Subcutaneous adipose tissue (tissue), 4 donors: Measurements from ENCODE around the gene KNDC1. TPM values are rescaled to one million over a fixed set of nuclear protein-coding genes. Genes with fewer than 3 reads are reported as not detected.

Source experiments
- CTCF ChIP-seq: fragments of 450-650 bp; IDR thresholded peaks from one replicate; pipeline ENCODE4 v1.5.1; 2016; ENCODE audit warnings: low read depth, mild to moderate bottlenecking, control low read depth, antibody characterized with exemption, moderate library complexity
- total RNA-seq, 4 donors: library from RNA; depleted of rRNA; stranded (reverse); fragments of >200 nt; gene quantifications; one replicate each; pipeline ENCODE4 v1.1.0, GENCODE V29; 2016

Gene KNDC1
- total RNA-seq, 4 donors from 2014 or later, result not detected

DNA sequence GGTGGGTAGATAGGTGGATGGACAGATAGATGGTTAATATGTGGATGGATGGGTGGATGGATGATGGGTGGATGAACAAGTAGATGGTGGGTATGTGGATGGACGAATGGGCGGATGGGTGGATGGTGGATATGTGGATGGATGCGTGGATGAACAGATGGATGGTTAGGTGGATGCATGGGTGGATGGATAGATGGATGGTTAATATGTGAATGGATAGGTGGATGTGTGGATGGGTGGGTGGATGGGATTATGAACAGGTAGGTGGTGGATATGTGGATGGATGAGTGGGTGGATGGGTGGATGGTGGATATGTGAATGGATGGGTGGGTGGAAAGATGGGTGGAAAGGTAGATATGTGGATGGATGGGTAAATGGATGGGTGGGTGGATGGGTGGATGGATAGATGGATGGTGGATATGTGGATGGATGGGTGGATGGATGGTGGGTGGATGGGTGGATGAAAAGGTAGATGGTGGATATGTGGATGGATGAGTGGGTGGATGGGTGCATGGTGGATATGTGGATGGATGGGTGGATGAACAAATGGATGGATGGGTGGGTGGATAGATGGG lies 14.8 kb downstream of the KNDC1 start:
- no peak for TF ChIP-seq CTCF

- TF ChIP-seq CTCF, result no peak
Observed at GRCh38 chr10:133176546-133176945, 16.5 kb downstream of the KNDC1 start.

DNA sequence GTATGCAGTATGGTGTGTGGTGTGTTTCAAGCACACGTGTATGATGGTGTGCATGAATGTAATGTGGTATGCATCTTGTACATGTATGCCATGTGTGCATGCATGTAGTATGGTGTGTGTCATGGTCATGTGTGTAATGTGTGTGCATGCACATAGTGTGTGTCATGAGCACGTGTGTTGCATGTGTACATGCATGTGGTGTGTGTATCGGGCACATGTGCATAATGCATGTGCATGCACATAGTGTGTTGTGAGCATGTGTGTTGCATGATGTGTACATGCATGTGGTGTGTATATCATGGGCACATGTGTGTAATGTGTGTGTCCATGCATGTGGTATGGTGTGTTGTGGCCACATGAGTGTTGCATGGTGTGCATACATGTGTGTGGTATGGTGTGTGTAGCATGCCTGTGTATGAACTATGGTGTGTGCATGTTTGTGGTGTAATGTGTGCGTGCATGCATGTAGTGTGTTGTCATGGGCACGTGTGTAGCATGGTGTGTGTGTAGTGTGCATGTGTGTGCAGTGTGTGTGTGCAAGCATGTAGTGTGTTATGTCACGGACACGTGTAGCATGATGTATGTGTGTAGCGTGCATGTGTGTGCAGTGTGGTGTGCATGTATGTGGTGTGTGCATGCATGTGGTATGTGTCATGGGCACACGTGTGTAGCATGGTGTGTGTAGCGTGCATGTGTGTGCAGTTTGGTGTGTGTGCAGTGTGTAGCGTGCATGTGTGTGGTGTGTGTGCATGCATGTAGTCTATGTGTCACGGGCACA lies 17.6 kb downstream of the KNDC1 start:
- no peak for TF ChIP-seq CTCF

DNA sequence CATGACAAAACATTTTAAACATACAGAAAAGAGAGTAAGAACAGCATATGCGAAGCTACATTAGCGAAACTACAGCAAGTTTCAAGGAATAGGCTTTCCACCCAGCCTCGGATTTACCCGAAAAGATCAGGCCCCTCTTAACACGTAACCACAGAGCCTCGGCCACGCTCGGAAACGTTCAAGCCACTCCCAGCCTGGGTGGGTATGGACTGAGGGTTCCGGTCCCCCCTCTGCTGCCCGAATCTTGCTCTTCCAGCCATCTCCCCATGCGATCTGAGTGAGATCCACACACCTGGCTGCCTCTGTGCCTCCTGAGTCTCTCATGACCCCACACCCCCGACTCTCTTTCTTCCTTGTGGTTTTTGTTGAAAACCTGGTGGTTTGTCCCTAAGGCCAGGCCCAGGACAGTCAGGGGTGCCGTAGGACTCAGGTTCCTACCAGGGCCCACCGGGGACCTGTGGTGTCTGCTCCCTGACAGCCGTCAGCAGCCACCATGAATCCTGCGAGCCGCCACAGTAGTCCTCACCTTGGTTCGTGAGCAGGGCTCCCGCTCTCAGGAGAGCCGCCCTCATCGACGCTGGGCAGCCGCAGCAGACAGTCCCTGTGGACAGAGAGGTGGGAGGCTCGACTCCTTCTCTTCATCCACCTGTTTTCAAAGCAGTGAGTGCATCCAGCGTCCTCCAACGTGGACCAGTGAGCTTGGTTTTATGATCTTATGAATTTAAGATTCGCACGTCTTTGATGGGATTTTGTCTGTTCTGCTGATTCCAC lies 18.5 kb downstream of the KNDC1 start:
- no peak for TF ChIP-seq CTCF

DNA sequence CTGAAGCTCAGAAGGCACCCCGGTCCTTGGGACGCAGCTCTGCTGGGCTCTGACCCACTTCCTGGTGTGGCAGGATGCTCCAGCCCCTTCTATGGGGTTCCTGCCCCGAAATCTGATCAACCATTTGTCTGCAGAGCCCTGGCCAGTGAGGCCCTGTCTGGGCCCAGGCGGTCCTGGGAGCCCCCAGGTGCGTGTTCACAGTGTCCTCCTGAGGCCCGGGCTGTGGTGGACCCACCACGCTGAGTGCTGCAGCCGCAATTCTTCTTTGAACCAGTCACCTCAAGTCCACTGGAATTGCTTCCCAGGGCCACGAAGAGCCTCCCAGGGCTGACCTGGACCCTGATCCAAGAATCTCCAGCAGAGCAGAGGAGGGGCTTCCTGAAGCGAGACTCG lies 19.1 kb downstream of the KNDC1 start:
- TF ChIP-seq CTCF, result no peak

DNA sequence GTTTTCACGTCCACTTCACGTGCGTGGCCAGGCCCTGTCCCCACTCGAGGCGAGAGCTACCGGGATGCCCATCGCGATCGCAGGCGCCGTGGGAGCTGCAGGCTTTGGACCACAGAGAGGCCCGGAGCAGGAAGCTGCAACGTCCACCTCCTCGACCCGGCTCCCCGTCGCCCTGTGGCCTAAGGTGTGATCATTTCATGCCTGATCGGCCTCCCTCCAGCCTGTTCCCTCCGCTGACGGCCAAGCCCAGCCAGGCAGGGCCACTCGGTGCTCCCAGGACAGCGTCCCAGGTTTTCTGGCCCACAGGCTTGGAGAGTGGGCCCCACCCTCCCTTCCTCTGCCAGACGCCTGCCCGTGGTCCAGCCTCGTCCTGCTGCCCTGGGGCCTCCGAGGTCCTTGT lies 19.6 kb downstream of the KNDC1 start:
- TF ChIP-seq CTCF, result no peak
